Anterior cingulate cortex (tissue), 58 donors: Measurements from ENCODE around the gene ARAP1.

Experiments used
- DNase-seq, 58 donors: peaks; one replicate each; lab custom pipeline; 2025; lab: John Stamatoyannopoulos, UW

The ARAP1 gene

DNA sequence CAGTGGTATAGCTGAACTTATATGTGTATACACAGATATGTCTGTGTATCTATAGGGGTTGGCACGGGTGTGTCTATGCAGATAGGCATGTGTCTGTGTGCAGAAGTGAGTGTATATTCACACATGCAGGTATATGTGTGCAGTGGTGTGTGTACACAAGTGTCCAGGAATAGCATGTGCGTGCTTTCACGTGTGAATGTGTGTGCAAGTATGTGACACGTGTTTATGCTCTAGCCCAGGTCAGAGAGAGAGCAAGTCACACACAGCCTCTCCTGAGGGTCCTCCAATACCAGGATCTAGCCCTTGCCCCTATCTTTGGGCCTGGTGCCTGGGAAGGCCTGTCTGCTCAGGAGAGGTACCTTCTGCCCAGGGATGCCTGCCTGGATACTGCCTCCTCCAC, 104.3 kb downstream of the ARAP1 start:
- DNase-seq = no peak

DNA sequence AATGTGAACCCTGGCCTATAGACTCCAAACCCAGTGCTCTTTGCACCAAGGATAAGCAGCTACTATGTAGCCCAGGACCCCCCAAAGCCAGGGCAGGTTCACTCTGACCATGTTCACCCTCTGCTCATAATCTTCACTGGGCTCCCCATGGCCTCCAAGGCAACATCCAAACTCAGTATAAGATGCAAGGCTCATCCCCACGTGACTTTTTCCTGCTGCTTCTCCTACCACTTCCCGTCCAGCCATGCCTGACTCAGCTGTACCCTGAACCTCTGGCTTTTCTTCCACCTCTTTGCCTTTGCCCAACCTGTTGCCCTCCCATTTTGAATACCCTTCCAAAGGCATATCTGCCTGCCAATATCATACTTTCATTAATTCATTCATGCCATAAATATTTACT, 105.7 kb downstream of the ARAP1 start:
- no peak for DNase-seq

DNA sequence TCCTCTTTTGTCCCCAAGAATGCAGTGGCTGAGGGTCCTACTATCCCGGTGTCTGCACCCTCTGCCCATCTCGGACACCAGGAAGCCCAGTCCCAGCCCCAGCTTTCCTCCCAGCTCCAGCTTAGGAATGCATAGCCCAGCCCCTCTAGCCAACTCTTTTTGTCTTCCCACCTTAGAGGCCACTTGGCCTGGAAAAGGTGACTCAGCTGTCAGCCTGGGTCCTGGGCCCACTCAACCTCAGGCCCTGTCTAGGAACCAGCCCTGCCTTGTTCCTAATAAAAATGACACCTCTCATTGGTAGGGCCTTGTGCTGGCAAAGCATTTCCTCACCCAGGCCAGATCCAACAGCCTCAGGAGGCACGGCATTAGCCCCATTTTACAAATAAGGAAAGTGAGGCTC, 106.2 kb downstream of the ARAP1 start:
- DNase-seq = no peak

DNA sequence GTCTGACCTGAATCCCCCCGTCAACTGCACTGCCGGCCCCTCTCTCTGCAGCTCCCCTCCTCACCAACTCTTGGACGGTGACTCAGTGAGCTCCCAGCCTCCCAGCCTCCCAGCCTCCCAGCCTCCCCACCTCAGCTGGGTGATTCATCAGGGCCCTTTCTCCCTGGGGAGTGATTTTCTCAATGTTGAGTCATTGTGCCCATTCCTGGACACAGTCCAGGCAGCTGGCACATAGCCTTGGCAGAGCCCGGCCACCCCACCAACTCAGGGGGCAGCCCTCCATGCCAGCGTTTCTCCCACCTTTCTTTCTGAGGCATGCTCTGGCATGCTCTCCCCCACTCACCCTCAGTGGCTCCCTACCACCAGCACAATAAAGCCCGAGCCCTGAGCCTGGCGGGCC, 108.7 kb downstream of the ARAP1 start:
- DNase-seq = peak in 24 of 58 donors; percentile 24 to 80 (median 54)

DNA sequence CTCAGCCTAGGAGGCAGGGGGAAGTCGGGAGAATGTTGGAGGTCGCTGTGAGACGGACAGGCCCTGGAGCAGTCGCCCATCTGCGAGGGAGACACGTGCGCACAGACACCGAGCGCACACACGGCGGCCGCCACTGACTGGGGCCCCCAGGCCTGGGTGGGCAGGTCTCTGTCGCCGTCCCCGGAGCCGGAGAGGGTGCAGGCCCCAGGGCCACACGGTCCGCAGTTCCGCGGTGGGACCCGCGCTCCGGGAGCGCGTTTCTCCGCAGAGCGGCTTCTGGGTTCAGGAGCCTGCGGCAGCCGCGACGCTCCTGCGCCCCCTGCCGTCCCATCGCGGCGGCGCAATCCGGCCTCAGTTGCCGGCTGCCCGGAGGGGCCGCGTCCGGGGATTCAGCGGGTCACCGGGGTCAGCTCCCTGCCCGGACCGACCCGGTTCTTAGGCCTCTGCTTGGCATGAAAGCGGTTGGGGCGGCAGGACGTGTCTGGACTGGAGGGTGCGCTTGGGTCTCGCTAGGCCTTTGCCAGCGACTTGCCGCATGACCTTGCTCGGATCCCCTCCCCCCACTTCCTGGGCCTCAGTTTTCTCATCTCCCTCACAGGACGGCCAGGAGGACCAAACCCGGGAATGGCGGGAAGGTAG, 109.2 kb downstream of the ARAP1 start:
- peak in 45 of 58 donors; percentile 29 to 71 (median 52) for DNase-seq

DNA sequence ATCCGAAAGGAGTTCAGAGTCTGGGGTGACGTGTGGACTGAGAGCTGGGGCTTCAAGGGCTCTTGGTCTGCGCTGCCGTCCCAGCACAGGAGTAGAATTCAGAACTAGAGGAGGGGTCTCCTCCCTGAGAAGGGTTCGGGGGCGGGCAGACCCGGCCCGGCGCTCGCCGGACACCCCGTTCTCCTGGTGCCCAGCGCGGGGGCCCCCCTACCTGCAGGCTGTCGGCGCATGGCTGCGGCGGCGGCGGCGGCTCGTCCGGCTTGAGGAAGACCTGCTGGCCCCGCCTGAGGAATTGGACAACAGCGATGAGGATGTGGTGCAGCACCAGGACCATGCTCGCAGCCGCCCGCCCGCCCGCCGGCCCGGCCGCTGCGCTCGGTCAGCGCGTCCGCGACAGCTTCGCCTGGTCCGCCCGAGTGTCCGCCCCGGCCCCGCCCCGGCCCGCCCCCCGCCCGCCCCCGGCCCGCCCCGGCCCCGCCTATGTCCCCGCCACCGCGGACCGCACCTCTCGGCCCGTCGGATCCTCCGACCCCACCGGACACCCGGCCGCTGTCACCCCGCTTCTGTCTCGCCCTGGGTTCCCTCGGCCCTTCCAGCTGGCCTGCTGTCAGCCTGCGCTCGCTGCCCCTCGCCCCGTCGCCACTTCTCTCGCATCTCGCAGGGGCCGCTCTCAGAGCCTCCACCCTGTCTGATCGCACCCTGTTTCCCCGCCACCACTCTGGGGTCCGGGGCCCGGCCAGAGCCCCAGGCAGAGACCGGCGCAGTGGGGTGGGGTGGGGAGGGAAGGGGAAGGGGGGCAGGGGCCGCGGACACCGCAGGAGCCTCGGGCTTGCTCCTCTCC, 109.9 kb downstream of the ARAP1 start:
- DNase-seq = peak in 26 of 58 donors; percentile 14 to 60 (median 40)

DNA sequence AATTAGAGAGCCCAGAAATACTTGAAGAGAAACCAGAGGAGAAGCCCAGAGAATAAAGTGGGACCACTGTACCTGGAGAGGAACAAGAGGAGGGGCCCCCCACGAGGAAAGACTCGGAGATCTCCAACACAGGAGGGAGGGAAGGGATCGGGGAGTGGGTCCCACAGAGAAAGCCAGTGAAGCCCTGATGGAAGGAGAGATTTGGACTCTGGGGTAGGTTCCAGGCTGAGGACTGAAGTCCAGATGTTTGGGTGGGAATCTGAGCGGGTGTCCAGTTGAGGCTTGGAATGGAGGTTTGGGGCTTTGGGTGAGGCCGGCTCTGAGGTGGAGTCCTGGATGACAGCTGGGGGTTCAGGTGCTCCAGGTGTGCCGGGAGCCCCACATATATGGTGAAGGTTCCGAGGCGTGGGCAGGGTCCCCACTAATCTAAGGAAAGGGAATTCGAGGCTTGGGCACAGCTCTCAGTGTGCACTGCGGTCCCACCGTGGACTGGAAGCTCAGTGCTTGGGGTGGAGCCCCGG, 110.6 kb downstream of the ARAP1 start:
- no peak for DNase-seq

DNA sequence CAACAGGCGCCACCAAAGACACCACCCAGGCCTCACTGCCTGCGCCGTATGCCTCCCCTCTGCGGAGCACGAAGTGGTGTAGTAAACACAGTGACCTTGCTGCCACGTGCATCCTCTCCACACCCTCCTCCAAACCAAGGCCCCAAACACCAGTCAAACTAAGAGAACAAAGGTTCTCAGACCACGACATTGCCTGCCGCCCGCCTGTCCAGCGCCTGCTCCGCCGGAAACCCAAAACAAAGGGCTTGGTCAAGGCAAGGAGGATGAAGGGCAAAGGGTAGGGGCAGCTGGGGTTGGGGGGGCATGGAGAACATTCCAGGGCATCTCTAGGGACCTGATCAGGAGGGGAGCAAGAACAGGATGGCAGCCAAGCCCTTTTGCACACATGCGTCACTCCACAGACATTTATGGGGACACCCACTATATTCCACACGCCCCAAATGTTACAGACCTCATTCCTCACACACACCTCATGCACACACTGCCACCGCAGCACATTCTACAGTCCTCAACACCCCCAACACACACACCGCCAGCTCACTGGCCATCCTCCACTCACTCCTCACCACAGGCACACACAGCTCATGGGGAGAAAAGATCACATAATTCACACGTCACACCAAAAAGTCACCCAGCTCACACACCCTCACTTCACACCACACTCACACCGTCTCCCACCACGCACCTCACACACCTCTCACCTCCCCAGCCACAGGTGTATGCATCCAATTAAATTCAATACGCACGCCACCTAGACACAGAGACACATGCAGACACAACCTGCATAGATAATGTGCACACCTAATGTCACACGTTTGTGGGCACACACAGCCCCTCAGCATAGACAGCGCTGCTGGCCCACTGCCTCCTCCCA, 112.5 kb downstream of the ARAP1 start:
- no peak for DNase-seq

DNA sequence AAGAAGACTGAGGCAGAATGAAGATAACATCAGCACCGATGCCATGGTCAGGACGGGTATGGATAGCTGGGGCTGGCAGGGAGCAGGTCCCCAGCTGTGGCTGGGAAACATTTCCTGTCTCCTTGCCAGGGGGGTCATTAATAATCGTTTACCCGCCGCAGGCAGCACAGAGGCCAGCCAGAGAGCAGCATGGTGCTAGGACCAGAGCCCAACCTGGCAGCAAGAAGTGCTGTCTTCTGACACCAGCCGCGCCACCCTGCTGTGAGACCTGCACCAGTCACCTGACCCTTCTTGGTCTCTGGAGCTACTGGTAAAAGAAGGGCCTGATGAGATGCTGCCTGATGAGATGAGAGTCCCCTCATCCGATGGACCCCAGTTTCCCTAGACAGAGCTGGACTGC, 114.3 kb downstream of the ARAP1 start:
- no peak for DNase-seq

DNA sequence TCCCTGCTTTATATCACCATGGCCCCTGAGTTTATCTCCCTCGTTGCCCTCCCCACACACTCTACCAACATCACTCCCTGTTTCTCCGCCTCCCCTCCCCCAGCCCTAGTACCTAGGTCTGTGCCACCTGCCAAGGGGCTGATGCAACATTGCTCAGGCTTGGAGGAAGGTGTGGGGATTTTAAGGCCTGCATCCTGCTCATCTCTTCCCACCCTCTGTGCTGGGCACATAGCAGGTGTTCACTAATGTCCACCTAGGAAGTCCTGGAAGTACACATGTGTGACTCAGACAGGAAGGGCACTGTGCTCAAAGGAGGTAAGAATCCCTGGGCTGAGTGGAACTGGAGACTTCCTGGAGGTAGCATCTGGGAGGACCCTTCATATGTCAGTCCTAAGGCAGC, 115.0 kb downstream of the ARAP1 start:
- DNase-seq = no peak

DNA sequence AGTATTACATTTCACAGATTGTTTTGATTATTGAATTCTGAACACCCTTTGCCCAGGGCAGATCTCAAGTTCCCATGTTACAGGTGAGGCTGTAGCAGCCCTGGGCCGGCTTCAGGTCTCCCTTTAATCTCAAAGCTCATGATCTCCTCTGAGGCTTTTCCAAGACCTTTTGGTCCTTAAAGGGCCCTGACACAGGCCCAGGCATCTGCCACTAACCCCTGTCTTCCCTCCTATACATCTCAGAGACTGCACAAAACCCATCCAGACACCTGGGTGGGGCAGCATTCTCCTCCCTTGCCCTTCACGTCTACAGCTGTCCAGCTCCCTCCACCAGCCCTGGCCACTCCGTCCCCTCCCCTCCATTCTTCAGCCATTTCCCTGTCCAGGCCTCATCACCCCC, 115.8 kb downstream of the ARAP1 start:
- no peak for DNase-seq

DNA sequence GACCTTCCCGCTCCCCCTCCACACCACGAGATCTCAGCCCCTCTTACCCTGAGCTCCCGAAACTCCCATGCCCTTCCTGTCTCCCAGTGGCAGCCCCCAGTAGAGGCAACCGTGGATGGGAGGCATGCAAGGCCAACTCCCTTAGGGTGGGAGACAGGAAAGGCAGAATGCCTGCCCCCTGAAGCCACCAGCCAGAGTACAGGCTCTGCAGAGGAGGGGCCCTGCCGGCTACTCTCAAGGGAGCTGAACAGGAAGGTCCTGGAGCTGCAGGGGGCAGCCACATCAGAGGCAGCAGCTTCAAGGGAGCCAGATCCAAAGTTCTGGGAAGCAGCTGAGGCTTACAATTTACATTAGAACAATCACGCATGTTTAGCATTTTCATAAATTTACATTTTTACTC, 116.3 kb downstream of the ARAP1 start:
- no peak for DNase-seq

DNA sequence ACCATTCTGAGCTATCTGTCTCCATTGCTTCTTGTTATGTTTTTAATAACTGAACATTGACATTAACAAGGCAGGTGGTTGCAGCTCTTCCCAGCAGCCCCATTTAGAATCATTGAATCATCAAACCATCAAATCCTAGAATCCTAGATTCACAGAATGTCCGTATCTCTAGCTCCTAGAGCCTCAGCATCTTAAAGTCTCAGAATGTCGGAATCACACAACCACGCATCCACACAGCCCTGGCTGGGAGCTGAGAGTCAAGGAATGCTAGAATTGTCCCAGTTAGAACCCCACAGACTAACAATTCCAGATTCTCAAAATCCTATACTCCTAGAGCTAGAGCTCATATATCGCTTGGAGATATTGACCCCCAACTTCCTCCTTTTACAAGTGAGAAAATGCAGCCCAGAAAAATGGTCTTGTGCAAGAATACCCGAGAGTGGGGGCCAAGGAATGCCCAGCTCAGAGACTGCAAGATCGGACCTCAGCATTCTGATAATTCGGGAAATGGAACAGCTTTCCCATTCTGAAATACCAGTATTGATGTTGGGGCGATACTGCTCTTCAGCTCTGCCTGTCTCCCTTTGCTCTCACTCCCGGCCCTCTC, 116.8 kb downstream of the ARAP1 start:
- peak in 3 of 58 donors; percentile 18 to 61 (median 21) for DNase-seq
